K562 (cell line): ENCODE measurements around the gene IFT25. TPM values are rescaled to one million over a fixed set of nuclear protein-coding genes. Genes with fewer than 3 reads are reported as not detected.

Source experiments
- ATF2 ChIP-seq: sonication (generic); formaldehyde crosslinking; IDR thresholded peaks from 2 replicates; pipeline ENCODE4 v1.8.1; 2022; ENCODE audit warnings: missing genetic modification reagents
- CBFA2T3 ChIP-seq: fragments of 450-650 bp; IDR thresholded peaks from 2 replicates; pipeline ENCODE4 v1.6.1; 2017
- HMBOX1 ChIP-seq: sonication (generic); IDR thresholded peaks from 2 replicates; pipeline ENCODE4 v1.6.1; 2016
- HMGN3 ChIP-seq: IDR thresholded peaks from 2 replicates; pipeline ENCODE4 v1.6.1; 2011; ENCODE audit warnings: borderline replicate concordance, low read depth, mild to moderate bottlenecking, mixed read lengths, low read length; ENCODE audit not compliant: insufficient read length; ENCODE audit errors: extremely low read depth
- HNRNPK ChIP-seq: fragments of 200-400 bp; formaldehyde crosslinking; IDR thresholded peaks from one replicate; pipeline ENCODE4 v1.6.1; 2018; ENCODE audit warnings: mild to moderate bottlenecking, low read depth, low read length; ENCODE audit not compliant: poor library complexity, severe bottlenecking
- IRF2 ChIP-seq: sonication (generic); formaldehyde crosslinking; IDR thresholded peaks from 2 replicates; pipeline ENCODE4 v1.8.1; 2022; ENCODE audit warnings: mild to moderate bottlenecking, missing genetic modification reagents
- JUNB ChIP-seq: fragments of 450-650 bp; formaldehyde crosslinking; conservative IDR thresholded peaks from 2 replicates; pipeline ENCODE4 v1.4.0; 2020; ENCODE audit warnings: mild to moderate bottlenecking
- MAFF ChIP-seq: IDR thresholded peaks from 2 replicates; pipeline ENCODE4 v1.6.1; 2012; ENCODE audit warnings: low read length, improper control_type of control experiment
- POLR3G ChIP-seq: IDR thresholded peaks from 2 replicates; pipeline ENCODE4 v1.6.1; 2011; ENCODE audit not compliant: insufficient read length, insufficient replicate concordance; ENCODE audit errors: extremely low read depth
- PRDM10 ChIP-seq: fragments of 450-650 bp; IDR thresholded peaks from 2 replicates; pipeline ENCODE4 v1.6.1; 2018; ENCODE audit not compliant: partially characterized antibody
- RHOXF2B ChIP-seq: fragments of 250-450 bp; sonication (Bioruptor Pico); conservative IDR thresholded peaks from 2 replicates; pipeline ENCODE4 v1.5.1; 2021
- SAFB ChIP-seq: fragments of 200-400 bp; formaldehyde crosslinking; IDR thresholded peaks from 2 replicates; pipeline ENCODE4 v1.6.1; 2017; ENCODE audit warnings: low read depth, low read length, borderline replicate concordance
- SAFB2 ChIP-seq: fragments of 200-400 bp; formaldehyde crosslinking; IDR thresholded peaks from 2 replicates; pipeline ENCODE4 v1.6.1; 2018; ENCODE audit warnings: borderline replicate concordance, low read length, low read depth, moderate library complexity; ENCODE audit not compliant: severe bottlenecking
- SMARCA5 ChIP-seq: fragments of 450-650 bp; IDR thresholded peaks from 2 replicates; pipeline ENCODE4 v1.6.1; 2016
- TAF1 ChIP-seq: IDR thresholded peaks from 2 replicates; pipeline ENCODE4 v1.6.1; 2011; ENCODE audit warnings: mild to moderate bottlenecking, low read length, moderate library complexity; ENCODE audit not compliant: insufficient read depth, control insufficient read depth, severe bottlenecking; ENCODE audit errors: extremely low read depth
- TGIF2 ChIP-seq: sonication (generic); formaldehyde crosslinking; IDR thresholded peaks from 2 replicates; pipeline ENCODE4 v1.8.1; 2022; ENCODE audit warnings: mild to moderate bottlenecking, missing genetic modification reagents, moderate library complexity
- ZNF23 ChIP-seq: fragments of 250-450 bp; sonication (Bioruptor Pico); IDR thresholded peaks from 2 replicates; pipeline ENCODE4 v1.4.0; 2020; ENCODE audit warnings: mild to moderate bottlenecking
- ZNF518B ChIP-seq: fragments of 250-450 bp; sonication (Bioruptor Pico); IDR thresholded peaks from 2 replicates; pipeline ENCODE4 v1.5.0; 2021; ENCODE audit warnings: mild to moderate bottlenecking, moderate library complexity
- polyA plus RNA-seq, 8 experiments: library from polyadenylated mRNA; depleted of rRNA in 4 of 8; stranded (reverse) in 5 of 8; unstranded in 3 of 8; fragments of >200 nt; fragmentation: Nextera tagmentation in 2 of 8; fragmentation: Illumina TruSeq in 1 of 8; extraction: Ambion mirVana in 2 of 8; extraction: Trizol in 1 of 8; gene quantifications; 2 replicates each; pipeline versions ENCODE4 v1.2.1 to v1.2.3, GENCODE V29; 2011 to 2014; ENCODE audit warnings: inconsistent platforms in 1 of 8, missing spikeins in 1 of 8
- total RNA-seq, 7 experiments: library from RNA; depleted of rRNA in 6 of 7; stranded (reverse); fragments of >200 nt in 6 of 7; fragmentation: Illumina TruSeq in 2 of 7; extraction: Trizol in 2 of 7; gene quantifications; 2 replicates each; pipeline versions ENCODE4 v1.2.1 to v1.2.3, GENCODE V29; 2011 to 2021; ENCODE audit warnings: low replicate concordance in 1 of 7

Gene IFT25
- total and polyA plus RNA-seq, 9 of the 15 experiments (the other 6 are each of a cell fraction or from before 2014, with no cell fraction given) = 93.6 to 209 (median 167) TPM

GRCh38 chr1:53942127-53942957, 3.2 kb downstream of the IFT25 start (continued):
- TF ChIP-seq HMBOX1 (peak; percentile 53), JUNB (no peak), ATF2 (no peak), ZNF518B (CRISPR knock-in tag) (no peak), POLR3G (no peak), PRDM10 (peak; percentile 40), MAFF (peak; percentile 47; the same call in 1 of the 2 replicates), SAFB (no peak), CBFA2T3 (0 out of 2 replicates have a peak, but pooled peaks have one; percentile 43), HNRNPK (no peak), TGIF2 (no peak), SAFB2 (no peak), ZNF23 (CRISPR knock-in tag) (no peak), SMARCA5 (0 out of 2 replicates have a peak, but pooled peaks have one; percentile 44), HMGN3 (no peak), IRF2 (CRISPR knock-in tag) (no peak), RHOXF2B (CRISPR knock-in tag) (no peak), TAF1 (no peak)
